ENCODE results near the gene CARS1. TPM values are rescaled to one million over a fixed set of nuclear protein-coding genes. Genes with fewer than 3 reads are reported as not detected.
A peak's percentile ranks its signal among the peaks of the same experiment; 100 is the strongest.

The CARS1 gene
- total and polyA plus RNA-seq, 2 of the 4 experiments (the other 2 are of a cell fraction) = 72.7 to 78.3 TPM

DNA sequence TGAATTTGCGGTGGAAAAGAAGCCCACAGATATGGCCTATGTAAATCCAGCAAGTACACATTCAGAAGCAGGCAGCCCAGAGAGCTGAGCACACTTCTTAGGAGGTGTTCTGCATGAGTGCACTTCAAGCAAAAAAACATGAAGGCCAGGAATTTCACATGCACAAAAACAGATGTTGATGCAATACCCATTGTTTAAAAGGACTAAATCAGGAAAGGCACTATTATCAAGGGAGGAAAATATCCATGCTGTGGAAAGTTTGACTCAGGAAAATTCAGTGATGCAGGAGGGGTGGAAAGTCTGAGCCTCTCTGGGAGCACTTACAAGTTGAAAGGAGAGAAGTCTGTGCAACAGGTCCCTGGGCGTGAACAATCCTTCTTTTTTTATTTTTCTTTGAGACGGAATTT, 15.8 kb upstream of the CARS1 start:
- dilution Hi-C loops (cut with HindIII; ENCODE audit: low sequenced_read_pairs, unreplicated experiment) = no loop called here
- no peak overlapping the region for H2BK20ac ChIP-seq (ENCODE audit: low read depth, low read length)
- no peaks in the 10 kb centered on the region for H4K20me1 ChIP-seq (ENCODE audit: insufficient read depth, low read length)
- peaks cover 2% of the 10 kb centered on the region for H3K27me3 ChIP-seq (ENCODE audit: control insufficient read depth, insufficient read depth, low read length)
- no peaks in the 10 kb centered on the region for H3K36me3 ChIP-seq (ENCODE audit: control insufficient read depth, insufficient read depth, low read length)
- H4K91ac ChIP-seq (ENCODE audit: insufficient read depth, low read depth, low read length) = no peak overlapping the region
- H3K9me1 ChIP-seq (ENCODE audit: insufficient read depth, low read length) = no peaks in the 10 kb centered on the region
- H2AK9ac ChIP-seq (replicated peaks; ENCODE audit: low read depth, low read length, poor library complexity) = no peak overlapping the region
- ChIA-PET CTCF (no interaction called here), POLR2A (ENCODE audit: unreplicated experiment) (no interaction called here)
- in situ Hi-C loops (cut with MboI; ENCODE audit: low sequenced_read_pairs) = loop anchor here (25.0 kb wide), 1 partner anchor 339 kb away; no protein-coding TSS in a partner anchor
- TF ChIP-seq CEBPB (IDR thresholded peaks at IDR 0.05; ENCODE audit: low read depth, low read length) (peak; percentile 12; the same call in 1 of the 2 replicates), RAD21 (IDR thresholded peaks at IDR 0.05; ENCODE audit: low read length) (no peak)
- DNase-seq = peak; percentile 17
- BruUV-seq (replicated peaks) = no TSS peak
- ATAC-seq (ENCODE audit: low read depth) = no peak
- no peak overlapping the region for H3K4me2 ChIP-seq (ENCODE audit: low read depth, low read length)
- intact Hi-C loops (cut with micrococcal nuclease) = no loop called here
- no peak overlapping the region for H2AK5ac ChIP-seq (ENCODE audit: low read depth, low read length)
- H3K9ac ChIP-seq (ENCODE audit: low read depth, low read length) = no peak overlapping the region
- H2BK15ac ChIP-seq (ENCODE audit: low read depth, low read length) = no peak overlapping the region
- no peak overlapping the region for H3K27ac ChIP-seq (ENCODE audit: insufficient read depth, low read length)
- H4K8ac ChIP-seq (ENCODE audit: low read depth in 2 of 2, low read length in 2 of 2) = no peak overlapping the region
- WGBS, 2 experiments (ENCODE audit: extremely low coverage in 2 of 2, insufficient read length in 1 of 2) = no CpG with 5 or more reads among the region's 3 CpGs
- no peak overlapping the region for H3K4ac ChIP-seq (ENCODE audit: low read depth, low read length)
- no peaks in the 10 kb centered on the region for H3K79me1 ChIP-seq (ENCODE audit: low read depth in 1 of 2, low read length in 2 of 2)
- no peaks in the 10 kb centered on the region for H3K9me3 ChIP-seq (ENCODE audit: control insufficient read depth, insufficient read depth, low read length)
- H4K5ac ChIP-seq (ENCODE audit: low read depth, low read length) = no peak overlapping the region
- H3K4me1 ChIP-seq (ENCODE audit: control insufficient read depth, insufficient read depth, low read length) = no peaks in the 10 kb centered on the region
- no peak overlapping the region for H3K56ac ChIP-seq (ENCODE audit: extremely low read depth, insufficient read depth, low read length)
- no peak overlapping the region for H2BK5ac ChIP-seq (ENCODE audit: low read depth, low read length, poor library complexity, severe bottlenecking)
- no peak overlapping the region for H2AFZ ChIP-seq (replicated peaks; ENCODE audit: low read length, poor library complexity)
- no peak overlapping the region for H3K18ac ChIP-seq (ENCODE audit: low read depth, low read length)
- H3K14ac ChIP-seq (replicated peaks; ENCODE audit: low read depth, low read length) = no peak overlapping the region
- H3K4me3 ChIP-seq (ENCODE audit: insufficient read depth, low read depth, low read length) = no peak overlapping the region
- no peak overlapping the region for H3K23ac ChIP-seq (ENCODE audit: low read depth, low read length)
- H2BK120ac ChIP-seq (ENCODE audit: low read depth, low read length) = no peak overlapping the region

All from IMR-90 (cell line).